AG10803 (cell line): ENCODE data around the gene GPR39.

Source experiments
- DNase-seq: peaks from one replicate; pipeline ENCODE4 v3.0.0; 2010; ENCODE audit warnings: low read depth
- H3K4me3 ChIP-seq: 2 replicates; pipeline ENCODE4 v1.5.1; 2011; ENCODE audit warnings: mild to moderate bottlenecking, low read length, control low read depth
- CTCF ChIP-seq: conservative IDR thresholded peaks from 2 replicates; pipeline ENCODE4 v1.5.1; 2011; ENCODE audit warnings: mild to moderate bottlenecking, low read length, control low read depth, inconsistent platforms

Gene GPR39

GRCh38 chr2:132646540-132647108, 230.0 kb downstream of the GPR39 start:
- TF ChIP-seq CTCF = no peak
- DNase-seq = no peak
- H3K4me3 ChIP-seq = no peak overlapping the region

- peak; percentile 93 for TF ChIP-seq CTCF
- DNase-seq = peak; percentile 66
- H3K4me3 ChIP-seq = no peak overlapping the region
Measured at GRCh38 chr2:132651115-132652045, 234.8 kb downstream of the GPR39 start.

- no peak overlapping the region for H3K4me3 ChIP-seq
- no peak for DNase-seq
- no peak for TF ChIP-seq CTCF
Measured at GRCh38 chr2:132652474-132652873, 235.9 kb downstream of the GPR39 start.

- H3K4me3 ChIP-seq = no peak overlapping the region
- DNase-seq = no peak
- TF ChIP-seq CTCF = no peak
Measured at GRCh38 chr2:132654335-132654734, 237.7 kb downstream of the GPR39 start.

DNA sequence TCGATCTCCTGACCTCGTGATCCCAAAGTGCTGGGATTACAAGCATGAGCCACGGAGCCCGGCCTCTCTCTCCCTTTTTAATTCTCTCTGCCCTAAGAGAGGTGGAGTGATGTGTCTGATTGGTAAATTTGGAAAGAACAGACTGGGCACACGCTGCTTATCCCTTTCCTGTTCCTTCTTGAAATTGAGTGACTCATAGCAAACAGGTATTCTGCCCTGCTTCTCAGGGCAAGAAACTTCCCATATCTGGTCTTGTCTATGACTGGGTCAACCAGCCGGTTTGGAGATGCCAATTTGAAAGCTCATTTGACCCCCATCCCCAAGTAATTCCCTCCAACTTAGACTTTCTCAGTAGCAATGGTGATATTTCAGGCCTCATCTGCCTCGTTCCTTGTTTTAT, 238.4 kb downstream of the GPR39 start:
- no peak for DNase-seq
- no peak for TF ChIP-seq CTCF
- H3K4me3 ChIP-seq = no peak overlapping the region

DNA sequence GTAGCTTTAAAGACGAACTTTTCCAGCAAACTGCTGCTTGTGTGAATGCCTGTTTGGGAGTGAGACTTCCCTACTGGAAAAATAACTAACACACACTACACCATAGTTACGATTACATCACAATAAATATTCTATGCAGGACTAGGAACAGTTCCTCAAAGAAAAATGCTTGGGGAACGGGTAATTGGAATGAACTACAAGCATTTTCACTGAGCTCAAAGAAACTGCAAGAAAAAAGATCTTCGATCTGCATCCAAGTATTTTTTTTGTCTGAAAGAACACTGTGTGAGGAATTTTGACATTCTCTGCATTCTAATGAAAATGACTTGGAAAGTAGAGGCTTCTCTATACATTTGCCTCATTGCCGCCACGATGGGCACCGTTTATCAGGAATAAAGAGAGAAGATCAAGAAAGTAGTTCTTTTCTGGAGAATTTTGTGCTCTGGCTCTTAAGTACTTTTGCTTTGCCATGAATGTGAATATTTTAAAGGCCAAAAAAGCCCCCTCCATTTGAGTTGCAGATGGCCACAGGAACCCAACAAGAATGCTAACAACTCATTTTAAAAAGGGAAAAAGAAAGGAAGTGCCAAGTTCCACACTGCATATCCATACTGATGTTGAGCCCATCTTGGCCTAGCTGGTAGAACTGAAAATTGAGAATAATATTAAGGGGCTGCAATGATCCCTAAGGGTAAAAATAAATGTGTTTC, 239.8 kb downstream of the GPR39 start:
- DNase-seq = peak; percentile 46
- TF ChIP-seq CTCF = no peak
- H3K4me3 ChIP-seq = no peak overlapping the region
